ENCODE results near the gene KRT5. TPM values are rescaled to one million over a fixed set of nuclear protein-coding genes. Genes with fewer than 3 reads are reported as not detected.

Gene KRT5
- total RNA-seq, 1 donor = 0.42 TPM

DNA sequence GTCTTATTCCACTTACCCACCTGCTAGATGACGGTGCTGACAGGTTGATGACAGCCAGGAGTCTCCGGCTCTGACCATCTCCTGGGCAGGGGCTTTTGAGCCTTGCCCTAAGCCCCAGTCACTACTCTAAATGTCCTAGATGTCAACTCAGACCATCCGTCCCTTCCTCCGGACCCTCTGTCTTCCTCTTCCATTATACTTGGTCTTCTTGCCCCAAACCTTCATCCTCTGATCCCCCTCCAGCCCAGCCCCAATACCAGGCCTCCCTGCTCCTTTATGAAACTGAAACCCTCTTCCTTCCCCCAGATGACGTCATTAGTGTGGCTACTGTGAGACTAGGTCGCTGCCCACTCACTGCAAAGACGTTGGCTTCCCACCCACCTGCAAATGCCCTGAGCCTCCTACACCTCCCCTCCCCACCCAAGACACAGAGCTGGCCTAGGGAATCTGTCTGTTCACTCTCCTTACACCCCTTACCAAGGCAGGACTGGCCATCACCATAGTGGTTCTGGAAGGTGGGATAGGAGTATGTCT lies 22.7 kb upstream of the KRT5 start:
- no peaks in the 10 kb centered on the region for H3K9me3 ChIP-seq (ENCODE audit: low read depth, low read length)
- H3K27me3 ChIP-seq (ENCODE audit: insufficient read depth, low read length) = no peaks in the 10 kb centered on the region
- H3K4me3 ChIP-seq (ENCODE audit: low read length) = no peak overlapping the region
- H3K4me1 ChIP-seq (ENCODE audit: insufficient read depth, low read length) = no peaks in the 10 kb centered on the region

DNA sequence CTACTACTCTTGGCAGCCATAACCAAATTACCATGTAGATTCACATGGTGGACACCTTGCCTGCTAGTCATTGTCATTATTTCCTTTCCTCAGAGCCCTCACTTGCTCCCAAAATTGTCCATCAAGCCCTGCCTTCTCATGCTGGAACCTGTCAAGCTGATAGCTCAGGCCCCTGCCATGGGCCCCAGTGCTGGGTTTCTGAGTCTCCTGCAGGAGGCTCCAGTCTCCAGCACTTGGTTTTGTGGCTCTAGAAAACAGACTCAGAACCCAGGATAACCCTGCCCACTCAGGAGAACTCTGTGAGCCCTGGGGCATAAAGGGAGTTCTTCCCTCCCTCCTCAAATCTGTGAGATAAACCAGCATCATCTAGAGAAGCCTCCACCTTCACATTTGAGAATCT lies 22.0 kb upstream of the KRT5 start:
- Histone ChIP-seq H3K27me3 (ENCODE audit: insufficient read depth, low read length) (no peaks in the 10 kb centered on the region), H3K4me1 (ENCODE audit: insufficient read depth, low read length) (no peaks in the 10 kb centered on the region), H3K9me3 (ENCODE audit: low read depth, low read length) (no peaks in the 10 kb centered on the region), H3K4me3 (ENCODE audit: low read length) (no peak overlapping the region)

DNA sequence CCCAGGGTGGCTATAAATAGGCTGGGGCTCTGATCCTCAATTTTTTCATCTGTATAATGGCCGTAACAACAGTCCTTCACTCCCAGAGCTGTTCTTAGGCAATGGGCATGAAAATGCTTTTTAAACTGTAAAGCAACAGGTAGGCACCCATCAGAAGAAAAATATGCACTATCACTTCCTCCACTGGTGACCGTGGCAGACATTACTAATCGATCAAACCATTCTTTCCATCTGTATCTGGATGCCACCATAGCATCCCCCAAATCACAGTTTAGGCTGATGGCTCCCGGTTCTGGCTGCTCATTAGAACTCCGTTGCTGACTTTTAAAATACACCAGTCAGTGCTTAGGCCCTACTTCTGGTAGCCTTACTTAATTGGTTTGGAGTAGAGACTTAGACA lies 21.5 kb upstream of the KRT5 start:
- Histone ChIP-seq H3K9me3 (ENCODE audit: low read depth, low read length) (no peaks in the 10 kb centered on the region), H3K27me3 (ENCODE audit: insufficient read depth, low read length) (no peaks in the 10 kb centered on the region), H3K4me1 (ENCODE audit: insufficient read depth, low read length) (no peaks in the 10 kb centered on the region), H3K4me3 (ENCODE audit: low read length) (no peak overlapping the region)

DNA sequence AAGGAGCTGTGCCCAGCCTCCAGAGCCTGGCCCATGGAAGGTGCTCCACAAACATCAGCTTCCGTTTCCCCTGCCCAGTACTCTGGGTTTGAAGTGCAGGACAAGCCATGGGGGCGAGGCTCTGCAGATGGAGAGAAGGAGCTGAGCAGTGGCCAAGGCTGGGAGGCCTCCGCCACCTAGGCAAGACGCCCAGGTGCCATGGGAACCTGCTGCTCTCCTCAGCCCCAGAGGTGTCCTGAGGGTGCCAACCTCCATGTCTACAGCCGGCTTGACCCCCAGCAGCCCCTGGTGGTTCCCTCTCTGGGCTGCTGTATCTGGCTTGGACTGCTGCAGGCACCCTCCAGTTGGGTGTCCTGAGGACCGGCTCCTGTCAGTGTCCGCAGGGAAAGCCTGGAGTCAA lies 20.3 kb upstream of the KRT5 start:
- no peaks in the 10 kb centered on the region for H3K4me1 ChIP-seq (ENCODE audit: insufficient read depth, low read length)
- no peaks in the 10 kb centered on the region for H3K9me3 ChIP-seq (ENCODE audit: low read depth, low read length)
- H3K27me3 ChIP-seq (ENCODE audit: insufficient read depth, low read length) = no peaks in the 10 kb centered on the region
- no peak overlapping the region for H3K4me3 ChIP-seq (ENCODE audit: low read length)

DNA sequence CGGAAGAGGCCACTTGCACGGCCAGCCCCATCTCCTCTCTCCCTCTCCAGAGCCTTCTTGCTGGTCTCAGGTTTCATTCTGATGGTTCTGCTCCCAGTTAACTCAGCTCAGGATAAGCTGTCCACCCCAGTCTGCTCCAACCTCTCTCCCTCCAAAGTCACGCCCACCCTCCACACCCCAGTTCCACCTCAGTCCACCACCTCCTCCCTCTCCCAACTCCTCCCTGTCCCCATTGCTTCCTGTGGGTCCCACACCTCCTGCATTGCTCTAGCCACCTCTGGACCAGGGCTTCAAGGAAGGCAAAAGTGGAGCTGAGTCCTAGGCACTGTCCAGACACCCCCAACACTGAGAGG lies 19.6 kb upstream of the KRT5 start:
- H3K4me3 ChIP-seq (ENCODE audit: low read length) = no peak overlapping the region
- no peaks in the 10 kb centered on the region for H3K4me1 ChIP-seq (ENCODE audit: insufficient read depth, low read length)
- H3K27me3 ChIP-seq (ENCODE audit: insufficient read depth, low read length) = no peaks in the 10 kb centered on the region
- H3K9me3 ChIP-seq (ENCODE audit: low read depth, low read length) = no peaks in the 10 kb centered on the region

DNA sequence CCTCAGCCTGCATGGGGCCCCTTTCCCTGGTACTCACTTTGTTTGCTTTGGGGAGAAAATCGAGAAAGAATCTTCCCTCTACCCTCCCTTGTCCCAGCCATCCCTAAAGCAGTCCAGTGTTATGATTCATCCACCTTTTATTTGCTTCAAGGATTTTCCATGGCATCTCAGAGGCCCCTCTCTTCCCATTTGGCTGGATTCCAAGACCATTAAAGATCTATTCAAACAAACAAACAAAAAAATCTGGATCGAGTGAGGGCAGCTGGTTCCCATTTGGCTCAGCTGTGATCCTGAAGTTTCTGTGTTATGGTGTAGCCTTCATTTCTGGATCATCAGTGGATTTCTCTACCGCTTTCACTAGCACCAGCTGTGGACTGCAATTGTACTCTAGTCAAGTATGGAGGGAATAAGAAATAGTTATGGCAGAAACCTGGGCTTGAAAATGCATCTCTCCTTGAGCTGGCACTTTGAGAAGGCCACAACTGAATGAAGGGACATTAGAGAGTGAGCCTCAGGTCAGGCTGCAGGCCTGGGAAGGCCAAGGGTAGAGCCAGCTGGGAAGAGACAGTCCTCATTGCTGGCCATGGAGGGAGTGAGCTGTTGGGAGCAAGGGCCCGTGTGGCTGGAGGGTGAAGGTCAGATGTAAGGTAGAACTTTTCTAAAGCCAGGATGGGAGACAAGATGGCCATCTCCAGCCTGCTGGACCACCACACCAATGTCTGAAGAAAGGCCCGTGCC lies 19.1 kb upstream of the KRT5 start:
- Histone ChIP-seq H3K4me1 (ENCODE audit: insufficient read depth, low read length) (no peaks in the 10 kb centered on the region), H3K9me3 (ENCODE audit: low read depth, low read length) (no peaks in the 10 kb centered on the region), H3K27me3 (ENCODE audit: insufficient read depth, low read length) (no peaks in the 10 kb centered on the region), H3K4me3 (ENCODE audit: low read length) (no peak overlapping the region)

DNA sequence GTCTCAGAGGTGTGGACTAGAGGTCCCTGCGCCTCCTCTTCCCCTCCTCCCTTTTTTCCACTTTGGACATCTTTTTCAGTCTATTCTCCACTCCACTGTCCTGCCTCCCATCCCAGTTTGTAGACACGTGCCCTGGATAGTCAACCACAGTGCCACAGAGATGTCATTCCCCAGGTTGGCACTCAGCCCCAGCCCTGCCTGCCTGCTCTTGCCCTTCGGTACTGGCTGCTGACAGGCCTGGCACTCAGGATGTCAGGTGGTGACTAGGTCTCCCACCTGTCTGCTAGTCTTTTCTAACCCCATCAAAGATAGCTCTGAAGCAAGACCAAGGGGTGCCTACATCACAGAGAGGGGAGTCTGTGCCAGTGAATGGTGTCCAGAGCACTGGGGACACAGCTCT lies 16.9 kb upstream of the KRT5 start:
- H3K9me3 ChIP-seq (ENCODE audit: low read depth, low read length) = no peaks in the 10 kb centered on the region
- no peaks in the 10 kb centered on the region for H3K27me3 ChIP-seq (ENCODE audit: insufficient read depth, low read length)
- no peak overlapping the region for H3K4me3 ChIP-seq (ENCODE audit: low read length)
- no peaks in the 10 kb centered on the region for H3K4me1 ChIP-seq (ENCODE audit: insufficient read depth, low read length)

DNA sequence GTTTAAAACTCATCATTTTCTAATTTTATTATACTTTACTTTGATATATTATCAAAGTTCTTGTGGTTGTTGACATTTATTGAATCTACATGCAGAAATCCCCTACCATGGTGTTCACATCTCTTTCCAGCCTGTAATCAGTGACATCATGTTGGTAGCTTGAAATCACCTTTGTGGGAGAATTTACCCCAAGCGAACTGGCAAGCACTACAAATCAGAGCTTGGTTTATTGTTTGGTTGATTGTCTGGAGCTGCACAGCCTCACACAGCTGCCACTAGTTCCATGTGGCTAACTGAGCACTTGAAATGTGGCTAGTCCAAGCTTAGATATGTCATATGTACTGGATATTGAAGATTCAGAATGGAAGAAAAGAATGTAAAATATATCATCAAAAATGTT lies 15.4 kb upstream of the KRT5 start:
- H3K27me3 ChIP-seq (ENCODE audit: insufficient read depth, low read length) = no peaks in the 10 kb centered on the region
- H3K9me3 ChIP-seq (ENCODE audit: low read depth, low read length) = no peaks in the 10 kb centered on the region
- H3K4me1 ChIP-seq (ENCODE audit: insufficient read depth, low read length) = peaks cover 4% of the 10 kb centered on the region
- no peak overlapping the region for H3K4me3 ChIP-seq (ENCODE audit: low read length)

DNA sequence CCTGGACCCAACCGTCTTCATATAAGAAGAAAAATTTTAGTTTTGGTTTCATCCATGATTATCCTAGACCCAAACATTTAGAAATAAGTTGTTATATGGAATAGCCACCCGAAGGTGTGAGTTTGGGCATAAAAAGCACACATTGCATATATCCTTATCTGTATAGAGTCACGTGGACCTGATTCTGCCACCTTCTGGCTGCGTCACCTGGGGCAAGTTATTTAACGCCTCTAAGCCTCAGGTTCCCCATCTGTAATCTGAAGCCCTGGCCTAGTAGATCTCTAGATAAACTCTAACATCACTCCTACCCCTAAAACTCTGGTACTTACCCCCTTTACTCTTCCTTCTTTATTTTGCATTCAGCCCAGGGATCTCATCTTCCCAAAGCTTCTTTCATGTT lies 14.3 kb upstream of the KRT5 start:
- Histone ChIP-seq H3K9me3 (ENCODE audit: low read depth, low read length) (no peaks in the 10 kb centered on the region), H3K27me3 (ENCODE audit: insufficient read depth, low read length) (no peaks in the 10 kb centered on the region)

DNA sequence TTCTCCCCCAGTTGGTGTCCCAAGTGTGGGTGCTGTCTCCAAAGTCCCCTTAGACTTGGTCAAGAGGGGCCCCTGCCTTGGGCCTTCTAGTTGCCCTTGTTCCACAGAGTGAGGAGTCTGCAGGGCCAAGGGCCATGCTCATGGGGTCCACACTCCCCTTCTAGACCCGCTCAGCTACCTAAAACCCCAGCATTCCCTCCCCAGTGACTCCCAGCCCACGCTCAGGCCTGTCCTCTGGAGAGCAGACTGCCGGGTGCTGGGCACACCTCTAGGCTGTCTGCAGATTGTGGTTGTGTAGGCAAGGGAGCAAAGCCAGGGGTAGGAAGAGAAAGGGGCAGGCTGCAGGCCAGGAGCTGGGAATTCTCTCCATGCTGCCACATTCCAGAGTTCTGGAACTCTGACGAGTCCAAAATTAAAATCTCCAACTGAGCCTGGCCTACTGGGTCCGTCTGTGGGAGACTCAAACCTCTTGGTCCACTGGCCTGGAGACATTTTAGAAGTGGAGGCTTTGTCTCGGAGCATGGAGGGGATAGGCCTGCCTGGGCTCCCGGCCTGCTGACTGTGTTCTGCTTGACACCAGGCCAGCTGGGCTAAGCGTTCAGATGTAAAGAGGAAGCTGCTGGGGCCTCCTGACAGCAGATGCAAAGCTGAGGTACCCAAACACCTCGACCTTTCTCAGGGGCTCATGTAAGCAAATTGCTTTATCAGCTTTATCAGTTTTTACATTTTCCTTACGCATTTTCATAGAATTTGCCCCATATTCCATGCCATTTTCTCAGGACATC lies 13.7 kb upstream of the KRT5 start:
- Histone ChIP-seq H3K27me3 (ENCODE audit: insufficient read depth, low read length) (no peaks in the 10 kb centered on the region), H3K4me3 (ENCODE audit: low read length) (no peak overlapping the region), H3K9me3 (ENCODE audit: low read depth, low read length) (no peaks in the 10 kb centered on the region), H3K4me1 (ENCODE audit: insufficient read depth, low read length) (peaks cover 4% of the 10 kb centered on the region)

More for the DNA sequence above, 14.3 kb upstream of the KRT5 start:
- peaks cover 4% of the 10 kb centered on the region for H3K4me1 ChIP-seq (ENCODE audit: insufficient read depth, low read length)
- no peak overlapping the region for H3K4me3 ChIP-seq (ENCODE audit: low read length)

DNA sequence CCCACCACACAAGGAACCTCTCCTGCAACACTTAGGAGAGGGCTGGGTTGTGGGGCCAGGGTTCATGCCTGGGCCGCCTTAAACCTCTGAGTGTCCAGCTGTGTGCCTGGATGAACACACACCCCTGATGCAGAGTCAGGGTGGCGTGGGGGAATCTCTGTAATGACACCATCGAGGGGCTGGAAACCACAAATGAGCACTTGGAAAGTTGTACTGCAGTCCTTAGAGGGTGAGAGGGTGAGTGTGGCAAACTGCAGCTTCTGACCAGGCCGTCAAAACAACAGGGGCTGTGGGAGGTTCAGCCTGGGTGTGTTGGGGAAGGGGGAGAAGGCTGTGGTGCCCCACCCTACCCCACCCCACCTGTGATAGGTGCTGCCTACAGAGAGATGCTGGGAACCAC lies 12.4 kb upstream of the KRT5 start:
- H3K4me1 ChIP-seq (ENCODE audit: insufficient read depth, low read length) = peaks cover 4% of the 10 kb centered on the region
- H3K9me3 ChIP-seq (ENCODE audit: low read depth, low read length) = no peaks in the 10 kb centered on the region
- H3K4me3 ChIP-seq (ENCODE audit: low read length) = no peak overlapping the region
- no peaks in the 10 kb centered on the region for H3K27me3 ChIP-seq (ENCODE audit: insufficient read depth, low read length)

DNA sequence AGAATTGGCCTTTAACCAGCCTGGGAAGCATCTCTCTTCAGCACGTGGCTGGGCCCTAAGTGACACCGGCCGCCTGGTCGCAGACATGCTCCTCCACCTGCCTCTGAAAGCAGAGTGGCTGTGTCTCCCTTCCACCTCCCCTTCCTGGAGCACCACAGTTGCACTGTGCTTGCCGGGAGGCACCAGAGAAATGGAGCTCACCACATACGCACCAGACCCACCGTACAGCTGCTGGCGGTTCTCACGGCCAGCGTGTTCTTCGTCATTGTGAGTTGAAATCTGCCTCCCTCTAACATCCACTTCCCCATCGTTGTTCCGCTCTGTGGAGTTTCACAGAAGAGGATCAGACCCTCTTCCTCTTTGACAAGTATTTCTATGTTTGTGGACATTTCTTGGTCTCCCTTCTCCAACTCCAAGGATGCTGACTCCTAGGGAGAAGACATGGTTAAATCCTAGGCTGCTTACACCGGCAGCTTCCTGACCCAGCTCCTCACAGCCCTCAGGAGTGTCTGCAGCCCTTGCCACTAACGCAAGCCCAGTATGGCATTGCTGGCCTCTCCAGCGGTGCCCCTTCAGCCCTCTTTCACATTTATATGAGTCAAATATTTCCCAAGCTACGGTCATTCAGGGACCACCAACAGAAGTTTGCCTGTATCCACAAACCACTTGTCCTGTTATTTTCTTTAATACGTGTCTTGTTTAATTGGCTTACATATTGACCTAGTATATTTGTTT lies 11.5 kb upstream of the KRT5 start:
- Histone ChIP-seq H3K4me3 (ENCODE audit: low read length) (no peak overlapping the region), H3K9me3 (ENCODE audit: low read depth, low read length) (no peaks in the 10 kb centered on the region), H3K4me1 (ENCODE audit: insufficient read depth, low read length) (peaks cover 4% of the 10 kb centered on the region), H3K27me3 (ENCODE audit: insufficient read depth, low read length) (no peaks in the 10 kb centered on the region)

DNA sequence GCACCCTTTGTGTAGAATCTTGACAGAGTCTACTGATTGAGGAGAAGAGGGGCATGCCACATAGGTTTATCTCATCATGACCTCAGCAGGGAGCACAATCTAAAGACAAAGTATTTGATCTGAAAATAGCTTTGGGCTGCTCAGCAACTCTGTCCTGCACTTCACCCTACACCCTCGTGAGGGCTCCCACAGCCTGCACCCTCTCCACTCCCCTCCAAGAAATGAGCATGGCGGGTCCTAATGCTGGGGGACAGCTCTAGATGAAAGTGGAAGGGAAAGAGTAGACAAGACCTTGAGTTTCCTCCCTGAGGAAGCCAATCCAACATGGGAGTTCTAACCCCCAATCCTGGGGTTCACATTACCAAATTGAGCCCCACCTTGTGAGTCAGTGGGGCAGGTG lies 10.7 kb upstream of the KRT5 start:
- Histone ChIP-seq H3K4me1 (ENCODE audit: insufficient read depth, low read length) (peaks cover 4% of the 10 kb centered on the region), H3K27me3 (ENCODE audit: insufficient read depth, low read length) (no peaks in the 10 kb centered on the region), H3K4me3 (ENCODE audit: low read length) (no peak overlapping the region), H3K9me3 (ENCODE audit: low read depth, low read length) (no peaks in the 10 kb centered on the region)

DNA sequence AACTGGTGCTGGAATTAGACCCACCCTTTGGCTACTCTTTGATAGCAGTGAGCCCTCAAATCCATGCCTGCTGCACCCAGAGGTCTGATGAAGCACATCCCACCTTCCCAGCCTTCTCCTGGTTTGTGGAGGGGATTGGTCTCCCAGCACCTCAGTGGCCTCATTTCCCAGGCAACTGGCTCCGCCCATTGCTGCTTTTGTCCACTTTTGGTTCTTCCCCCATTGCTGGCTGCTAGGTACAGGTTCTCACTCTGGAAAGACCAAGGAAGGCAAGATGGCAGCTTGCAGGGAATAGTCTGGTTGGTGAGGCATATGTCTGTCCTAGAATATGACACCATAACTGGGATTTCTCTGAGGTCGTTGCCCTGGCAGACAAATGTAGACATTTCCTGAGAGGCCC lies 10.2 kb upstream of the KRT5 start:
- H3K27me3 ChIP-seq (ENCODE audit: insufficient read depth, low read length) = no peaks in the 10 kb centered on the region
- no peak overlapping the region for H3K4me3 ChIP-seq (ENCODE audit: low read length)
- peaks cover 4% of the 10 kb centered on the region for H3K4me1 ChIP-seq (ENCODE audit: insufficient read depth, low read length)
- no peaks in the 10 kb centered on the region for H3K9me3 ChIP-seq (ENCODE audit: low read depth, low read length)

DNA sequence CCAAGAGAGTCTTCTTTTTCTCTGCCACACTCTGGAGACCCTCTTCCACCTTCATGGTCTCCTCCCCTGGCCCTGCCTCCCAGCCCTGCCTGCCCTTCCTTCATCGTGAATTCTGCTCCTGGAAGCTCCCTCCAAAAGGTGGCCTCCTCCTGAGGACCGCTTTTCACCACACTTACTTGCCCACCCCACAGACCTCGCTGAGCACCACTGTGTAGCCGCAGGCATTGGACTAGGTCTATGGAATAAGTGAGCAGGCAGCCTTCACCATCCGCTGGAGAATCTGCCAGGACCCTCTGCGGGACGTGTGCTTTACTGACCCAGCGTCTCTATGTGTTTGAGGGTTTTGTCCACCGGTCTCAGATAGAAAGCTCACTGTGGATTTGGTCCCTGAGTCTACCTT lies 9.7 kb upstream of the KRT5 start:
- peaks cover 4% of the 10 kb centered on the region for H3K4me1 ChIP-seq (ENCODE audit: insufficient read depth, low read length)
- H3K9me3 ChIP-seq (ENCODE audit: low read depth, low read length) = no peaks in the 10 kb centered on the region
- no peaks in the 10 kb centered on the region for H3K27me3 ChIP-seq (ENCODE audit: insufficient read depth, low read length)
- H3K4me3 ChIP-seq (ENCODE audit: low read length) = no peak overlapping the region

Measured in mononuclear cell (primary cell).